Mammary epithelial cell (primary cell): Measurements from ENCODE around the gene OCA2.

Source experiments
- CTCF ChIP-seq, 2 donors: IDR thresholded peaks in 1 of 2; conservative IDR thresholded peaks in 1 of 2; 2 replicates each; pipeline ENCODE4 v1.5.1; 2011 to 2012; ENCODE audit warnings: inconsistent platforms in 2 of 2, low read length in 2 of 2, mild to moderate bottlenecking in 2 of 2, control low read depth in 1 of 2, low read depth in 1 of 2; ENCODE audit not compliant: insufficient read depth in 1 of 2; ENCODE audit errors: extremely low read depth in 1 of 2
- EZH2 ChIP-seq: IDR thresholded peaks from 2 replicates; pipeline ENCODE4 v1.6.1; 2012; ENCODE audit warnings: low read length, inconsistent platforms, borderline replicate concordance

GRCh38 chr15:27820722-27821121 is 278.4 kb downstream of the OCA2 start:
- no peak for TF ChIP-seq CTCF (conservative IDR thresholded peaks at IDR 0.05 in 1 of 2, IDR thresholded peaks at IDR 0.05 in 1 of 2; ENCODE audit: extremely low read depth in 1 of 2, insufficient read depth in 1 of 2, low read depth in 1 of 2, low read length in 2 of 2)
- no peak for TF ChIP-seq EZH2
